K562 (cell line): ENCODE data around the gene DNAJC18. TPM values are rescaled to one million over a fixed set of nuclear protein-coding genes. Genes with fewer than 3 reads are reported as not detected.

Experiments
- CREB5 ChIP-seq: fragments of 250-450 bp; sonication (Bioruptor Pico); IDR thresholded peaks from 2 replicates; pipeline ENCODE4 v1.5.0; 2020; ENCODE audit warnings: mild to moderate bottlenecking
- E4F1 ChIP-seq: fragments of 250-450 bp; sonication (Bioruptor Pico); IDR thresholded peaks from 2 replicates; pipeline ENCODE4 v1.5.0; 2021; ENCODE audit warnings: mild to moderate bottlenecking, borderline replicate concordance
- KDM4B ChIP-seq, 2 experiments: fragments of 450-650 bp in 1 of 2; sonication (generic) in 1 of 2; IDR thresholded peaks; 2 replicates each; pipeline ENCODE4 v1.6.1; 2016 to 2017; ENCODE audit warnings: borderline replicate concordance in 2 of 2, antibody characterized with exemption in 1 of 2, low read depth in 1 of 2, mild to moderate bottlenecking in 1 of 2
- KHSRP ChIP-seq: fragments of 450-650 bp; IDR thresholded peaks from 2 replicates; pipeline ENCODE4 v1.6.1; 2017
- MBD1 ChIP-seq: fragments of 250-450 bp; sonication (Bioruptor Pico); IDR thresholded peaks from 2 replicates; pipeline ENCODE4 v1.8.0; 2022; ENCODE audit warnings: inconsistent platforms
- MLX ChIP-seq, 2 experiments: fragments of 450-650 bp in 1 of 2; sonication (generic) in 1 of 2; formaldehyde crosslinking; conservative IDR thresholded peaks; 2 replicates each; pipeline versions ENCODE4 v1.4.0 to v1.8.1; 2020 to 2022; ENCODE audit warnings: mild to moderate bottlenecking in 1 of 2, missing genetic modification reagents in 1 of 2
- POLR3G ChIP-seq: IDR thresholded peaks from 2 replicates; pipeline ENCODE4 v1.6.1; 2011; ENCODE audit not compliant: insufficient read length, insufficient replicate concordance; ENCODE audit errors: extremely low read depth
- RBBP5 ChIP-seq: fragments of 200-600 bp; sonication (generic); IDR thresholded peaks from 2 replicates; pipeline ENCODE4 v1.6.1; 2012; ENCODE audit warnings: borderline replicate concordance, mild to moderate bottlenecking, low read length, control low read depth, inconsistent platforms; ENCODE audit not compliant: insufficient read depth, poor library complexity, severe bottlenecking
- RNF2 ChIP-seq: sonication (generic); IDR thresholded peaks from 2 replicates; pipeline ENCODE4 v1.6.1; 2016
- SAFB ChIP-seq: fragments of 200-400 bp; formaldehyde crosslinking; IDR thresholded peaks from 2 replicates; pipeline ENCODE4 v1.6.1; 2017; ENCODE audit warnings: low read depth, low read length, borderline replicate concordance
- SRF ChIP-seq, 2 experiments: fragments of 250-450, 450-650 bp in 1 of 2; sonication (Bioruptor Pico) in 1 of 2; sonication (generic) in 1 of 2; formaldehyde crosslinking; IDR thresholded peaks; 2 replicates each; pipeline versions ENCODE4 v1.5.0 to v1.5.1; 2020 to 2022; ENCODE audit warnings: mild to moderate bottlenecking in 1 of 2, missing genetic modification reagents in 1 of 2
- SRSF3 ChIP-seq: fragments of 200-400 bp; formaldehyde crosslinking; IDR thresholded peaks from 2 replicates; pipeline ENCODE4 v1.6.1; 2016; ENCODE audit warnings: mild to moderate bottlenecking, low read length, moderate library complexity; ENCODE audit not compliant: insufficient read depth
- STAG1 ChIP-seq: sonication (generic); formaldehyde crosslinking; IDR thresholded peaks from 2 replicates; pipeline ENCODE4 v1.5.0; 2020; ENCODE audit warnings: missing genetic modification reagents, borderline replicate concordance
- TARDBP ChIP-seq: fragments of 450-650 bp; IDR thresholded peaks from 2 replicates; pipeline ENCODE4 v1.6.1; 2016
- ZNF175 ChIP-seq: fragments of 200-800 bp; sonication (Bioruptor generic); IDR thresholded peaks from 2 replicates; pipeline ENCODE4 v1.6.1; 2016; ENCODE audit warnings: low read depth, mild to moderate bottlenecking, missing genetic modification characterization, missing compliant biosample characterization
- ZNF282 ChIP-seq: sonication (generic); formaldehyde crosslinking; IDR thresholded peaks from 2 replicates; pipeline ENCODE4 v1.8.1; 2023; ENCODE audit warnings: missing genetic modification reagents
- ZNF79 ChIP-seq: fragments of 250-450 bp; sonication (Bioruptor Pico); IDR thresholded peaks from 2 replicates; pipeline ENCODE4 v1.4.0; 2020; ENCODE audit warnings: low read depth, mild to moderate bottlenecking, moderate library complexity
- polyA plus RNA-seq, 8 experiments: library from polyadenylated mRNA; depleted of rRNA in 4 of 8; stranded (reverse) in 5 of 8; unstranded in 3 of 8; fragments of >200 nt; fragmentation: Nextera tagmentation in 2 of 8; fragmentation: Illumina TruSeq in 1 of 8; extraction: Ambion mirVana in 2 of 8; extraction: Trizol in 1 of 8; gene quantifications; 2 replicates each; pipeline versions ENCODE4 v1.2.1 to v1.2.3, GENCODE V29; 2011 to 2014; ENCODE audit warnings: inconsistent platforms in 1 of 8, missing spikeins in 1 of 8
- total RNA-seq, 7 experiments: library from RNA; depleted of rRNA in 6 of 7; stranded (reverse); fragments of >200 nt in 6 of 7; fragmentation: Illumina TruSeq in 2 of 7; extraction: Trizol in 2 of 7; gene quantifications; 2 replicates each; pipeline versions ENCODE4 v1.2.1 to v1.2.3, GENCODE V29; 2011 to 2021; ENCODE audit warnings: low replicate concordance in 1 of 7
- TF ChIP-seq, protein P1 (sequence below): fragments of 250-450 bp; sonication (Bioruptor Pico); IDR thresholded peaks from 2 replicates; pipeline ENCODE4 v1.8.0; 2022; ENCODE audit warnings: moderate library complexity, mild to moderate bottlenecking, inconsistent platforms

Gene DNAJC18
- total and polyA plus RNA-seq, 9 of the 15 experiments (the other 6 are each of a cell fraction or from before 2014, with no cell fraction given), result 1.5 to 13.3 (median 7.5) TPM

DNA sequence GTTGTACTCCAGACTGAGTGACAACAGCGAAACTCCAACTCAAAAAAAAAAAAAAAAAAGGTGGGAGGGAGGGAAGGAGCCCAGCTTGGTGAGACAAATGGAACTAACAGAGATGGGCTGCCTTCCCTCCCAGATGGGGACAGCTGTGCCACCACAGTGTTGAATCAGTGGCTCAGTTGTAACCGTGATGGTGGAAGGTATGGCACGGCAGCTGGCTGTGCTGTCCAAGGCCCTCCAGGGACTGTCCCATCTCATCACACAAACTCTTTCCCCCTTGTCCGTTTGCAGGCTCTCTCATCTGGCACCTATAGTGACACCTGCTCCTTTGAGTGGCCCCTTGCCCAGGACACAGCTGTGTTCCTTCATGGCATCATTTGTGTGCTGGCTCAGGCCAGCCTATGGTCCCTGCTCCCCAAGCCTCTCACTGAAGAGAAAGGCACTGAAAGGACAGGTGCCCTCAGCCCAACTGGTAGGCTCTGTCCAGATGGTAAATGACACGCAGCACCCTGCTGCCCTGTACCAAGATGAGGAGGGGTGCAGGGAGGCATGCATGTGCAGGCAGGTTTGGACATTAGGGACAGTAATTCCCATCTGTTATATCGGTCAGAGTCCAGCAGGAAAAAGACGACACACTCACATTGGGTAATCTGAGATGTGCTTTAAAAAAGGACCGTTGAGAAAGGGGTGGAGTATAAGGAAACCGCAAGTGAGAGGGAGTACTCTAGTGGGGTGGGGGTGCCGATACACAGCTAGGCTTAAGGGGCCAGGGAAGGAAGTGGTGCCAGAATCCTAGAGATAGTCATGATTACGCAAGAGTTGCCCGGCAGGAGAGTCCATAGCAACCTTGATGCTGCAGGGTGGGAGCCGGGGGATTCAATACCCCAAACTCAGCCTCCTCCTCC lies 35.8 kb upstream of the DNAJC18 start (continued):
- TF ChIP-seq SRF (CRISPR knock-in tag; IDR thresholded peaks at IDR 0.05) (0 out of 4 replicates have a peak, but pooled peaks of 1 of the 2 experiments have one; percentile 28), POLR3G (no peak), KHSRP (no peak), ZNF175 (CRISPR knock-in tag) (peak; percentile 81; the same call in 1 of the 2 replicates), MLX (CRISPR knock-in tag; conservative IDR thresholded peaks at IDR 0.05) (no peak), STAG1 (no peak), ZNF79 (CRISPR knock-in tag) (0 out of 2 replicates have a peak, but pooled peaks have one; percentile 1), RNF2 (peak; percentile 97; the same call in 1 of the 2 replicates), KDM4B (IDR thresholded peaks at IDR 0.05; ENCODE audit: borderline replicate concordance in 2 of 2, low read depth in 1 of 2) (peak in 1 of 2 experiments; percentile 57; a peak in 1 of 4 replicates), ZNF282 (CRISPR knock-in tag) (no peak), CREB5 (CRISPR knock-in tag) (no peak), SAFB (no peak), TARDBP (no peak), MBD1 (CRISPR knock-in tag) (no peak), SRSF3 (no peak), RBBP5 (no peak), E4F1 (no peak)
- TF ChIP-seq, protein P1, sequence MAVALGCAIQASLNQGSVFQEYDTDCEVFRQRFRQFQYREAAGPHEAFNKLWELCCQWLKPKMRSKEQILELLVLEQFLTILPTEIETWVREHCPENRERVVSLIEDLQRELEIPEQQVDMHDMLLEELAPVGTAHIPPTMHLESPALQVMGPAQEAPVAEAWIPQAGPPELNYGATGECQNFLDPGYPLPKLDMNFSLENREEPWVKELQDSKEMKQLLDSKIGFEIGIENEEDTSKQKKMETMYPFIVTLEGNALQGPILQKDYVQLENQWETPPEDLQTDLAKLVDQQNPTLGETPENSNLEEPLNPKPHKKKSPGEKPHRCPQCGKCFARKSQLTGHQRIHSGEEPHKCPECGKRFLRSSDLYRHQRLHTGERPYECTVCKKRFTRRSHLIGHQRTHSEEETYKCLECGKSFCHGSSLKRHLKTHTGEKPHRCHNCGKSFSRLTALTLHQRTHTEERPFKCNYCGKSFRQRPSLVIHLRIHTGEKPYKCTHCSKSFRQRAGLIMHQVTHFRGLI, result no peak
